PC-3 (cell line): ENCODE data around the gene ANGPT4.

Experiments used
- CTCF ChIP-seq: fragments of 300-600 bp; sonication (generic); conservative IDR thresholded peaks from 2 replicates; pipeline ENCODE4 v1.5.1; 2017; ENCODE audit warnings: antibody characterized with exemption, low read depth, mild to moderate bottlenecking, low read length
- EZH2 ChIP-seq: fragments of 300-600 bp; sonication (generic); IDR thresholded peaks from one replicate; pipeline ENCODE4 v1.6.1; 2017; ENCODE audit warnings: antibody characterized with exemption, mild to moderate bottlenecking, low read length; ENCODE audit not compliant: unreplicated experiment
- EZH2phosphoT487 ChIP-seq: fragments of 300-600 bp; sonication (generic); IDR thresholded peaks from 2 replicates; pipeline ENCODE4 v1.6.1; 2018; ENCODE audit warnings: mild to moderate bottlenecking, antibody characterized with exemption, low read length, borderline replicate concordance

- no peak for TF ChIP-seq EZH2
- TF ChIP-seq CTCF: no peak
- no peak for TF ChIP-seq EZH2phosphoT487
These were observed 33.6 kb upstream of the ANGPT4 start for GRCh38 chr20:949717-950116.
